GM21576 (cell line): ENCODE results near the gene REC114.
"Not testable (repeated sequence)": the region's sequence is repeated elsewhere in the genome, so short reads cannot be mapped to it uniquely, and the experiment has no call there.

Experiments used
- ATAC-seq: cut with Tn5 transposase; IDR thresholded peaks from one replicate; pipeline ENCODE4 v1.9.1; 2021; ENCODE audit warnings: mild to moderate bottlenecking, moderate library complexity; ENCODE audit not compliant: unreplicated experiment

Gene REC114

DNA sequence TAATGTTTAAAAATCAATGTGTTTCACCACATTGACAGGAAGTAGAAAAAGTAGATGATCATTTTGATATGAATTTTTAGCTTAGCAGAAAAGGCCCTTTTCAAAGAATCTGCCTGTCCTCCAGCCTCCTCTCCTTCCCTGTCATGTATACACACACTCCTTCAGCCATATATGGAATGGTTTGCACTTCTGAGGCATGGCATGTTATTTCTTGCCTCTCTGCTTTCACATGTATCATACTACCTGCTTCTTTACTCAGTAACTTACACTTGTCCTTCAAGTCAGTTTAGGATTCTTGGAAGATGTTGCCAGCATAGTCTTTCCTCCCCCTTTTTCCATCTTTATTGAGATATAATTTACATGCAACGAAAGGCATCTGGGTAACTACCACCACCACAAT lies 79.0 kb downstream of the REC114 start:
- no peak for ATAC-seq

DNA sequence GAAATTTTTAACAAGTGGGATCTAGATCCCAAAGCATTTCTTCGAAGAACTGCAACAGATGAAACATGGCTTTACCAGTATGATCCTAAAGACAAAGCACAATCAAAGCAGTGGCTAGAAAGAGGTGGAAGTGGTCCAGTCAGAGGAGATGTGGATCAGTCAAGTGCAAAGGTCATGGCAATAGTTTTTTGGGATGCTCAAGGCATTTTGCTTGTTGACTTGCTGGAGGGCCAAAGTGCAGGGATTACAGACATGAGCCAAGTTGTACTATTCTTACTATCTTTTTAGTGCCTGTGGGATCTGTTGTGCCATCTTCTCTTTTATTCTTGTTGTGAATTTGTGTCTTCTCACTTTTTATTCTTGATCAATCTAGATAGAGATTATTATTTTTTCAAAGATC lies 82.0 kb downstream of the REC114 start:
- no peak for ATAC-seq

DNA sequence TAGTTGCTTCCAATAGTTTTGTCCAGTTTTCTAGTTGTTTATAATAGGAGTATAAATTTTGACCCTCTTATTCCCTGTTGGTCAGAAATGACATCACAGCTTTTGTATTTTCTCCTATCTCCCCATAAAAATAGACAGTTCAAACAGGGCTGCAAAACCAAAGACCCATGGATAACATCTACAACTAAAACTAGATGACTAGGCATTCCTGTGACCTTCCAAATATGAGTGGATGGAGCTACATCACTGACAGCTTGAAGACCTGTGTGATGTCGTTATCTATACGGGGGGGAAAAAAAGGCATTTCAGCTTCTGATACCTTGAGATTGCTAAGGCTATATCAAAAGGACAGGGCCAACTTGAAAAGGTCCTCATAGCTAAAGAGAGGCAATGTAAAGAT lies 84.6 kb downstream of the REC114 start:
- ATAC-seq = no peak

DNA sequence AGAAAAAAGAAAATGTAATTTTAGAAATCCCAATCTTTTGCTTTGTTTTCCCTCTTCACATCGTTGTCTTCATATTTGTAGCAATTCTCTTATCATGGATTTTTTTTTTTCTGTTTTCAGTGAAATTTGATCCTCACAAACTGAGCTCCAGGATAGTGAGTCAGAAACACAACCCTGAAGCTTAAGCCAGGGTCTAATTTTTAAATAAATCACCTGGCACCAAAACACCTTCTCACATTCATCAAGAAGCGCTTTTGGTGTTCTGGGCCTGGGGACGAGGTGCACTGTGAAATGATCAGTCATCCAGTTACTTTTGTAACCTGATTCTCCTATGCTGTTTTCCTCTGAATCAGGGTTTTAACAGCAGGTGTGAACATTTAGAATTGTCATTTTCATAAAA lies 87.7 kb downstream of the REC114 start:
- ATAC-seq = no peak

DNA sequence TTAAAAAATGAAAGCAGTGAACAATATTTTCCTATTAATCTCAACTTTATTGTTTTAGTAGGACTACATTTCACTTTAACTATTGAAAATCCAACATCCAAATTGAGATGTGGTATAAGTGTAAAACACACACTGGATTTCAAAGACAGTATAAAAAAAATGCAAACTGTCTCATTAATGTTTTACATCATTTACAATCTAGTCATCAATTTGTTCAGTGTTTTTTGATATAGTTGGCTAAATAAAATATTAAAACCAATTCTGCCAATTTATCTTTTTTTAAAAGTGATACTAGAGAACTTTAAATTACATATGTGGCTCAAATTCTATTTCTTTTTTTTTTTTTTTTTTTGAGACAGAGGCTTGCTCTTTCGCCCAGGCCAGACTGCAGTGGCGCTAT lies 95.2 kb downstream of the REC114 start:
- ATAC-seq = no peak

DNA sequence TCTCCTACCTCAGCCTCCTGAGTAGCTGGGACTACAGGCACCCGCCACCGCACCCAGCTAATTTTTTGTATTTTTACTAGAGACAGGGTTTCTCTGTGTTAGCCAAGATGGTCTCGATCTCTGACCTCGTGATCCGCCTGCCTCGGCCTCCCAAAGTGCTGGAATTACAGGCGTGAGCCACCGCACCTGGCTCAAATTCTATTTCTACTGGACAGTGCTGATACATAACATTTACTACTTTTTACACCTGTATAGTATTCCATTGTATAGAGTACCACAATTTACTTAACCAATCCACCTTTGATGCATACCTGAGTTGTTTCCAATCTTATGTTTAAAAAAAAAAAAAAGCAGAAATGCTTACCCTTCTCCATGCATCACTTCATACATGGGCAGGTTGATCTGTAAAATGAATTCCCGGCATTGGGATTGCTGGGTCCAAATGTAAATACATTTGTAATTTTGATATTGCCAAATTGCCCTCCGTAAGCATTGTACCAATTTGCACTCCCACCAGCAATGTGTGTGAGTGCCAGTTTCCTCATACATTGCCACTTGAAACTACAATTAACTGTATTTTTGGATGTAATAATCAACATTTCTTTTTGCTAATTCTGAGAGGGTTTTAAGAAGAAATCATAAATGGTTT lies 95.7 kb downstream of the REC114 start:
- no peak for ATAC-seq

DNA sequence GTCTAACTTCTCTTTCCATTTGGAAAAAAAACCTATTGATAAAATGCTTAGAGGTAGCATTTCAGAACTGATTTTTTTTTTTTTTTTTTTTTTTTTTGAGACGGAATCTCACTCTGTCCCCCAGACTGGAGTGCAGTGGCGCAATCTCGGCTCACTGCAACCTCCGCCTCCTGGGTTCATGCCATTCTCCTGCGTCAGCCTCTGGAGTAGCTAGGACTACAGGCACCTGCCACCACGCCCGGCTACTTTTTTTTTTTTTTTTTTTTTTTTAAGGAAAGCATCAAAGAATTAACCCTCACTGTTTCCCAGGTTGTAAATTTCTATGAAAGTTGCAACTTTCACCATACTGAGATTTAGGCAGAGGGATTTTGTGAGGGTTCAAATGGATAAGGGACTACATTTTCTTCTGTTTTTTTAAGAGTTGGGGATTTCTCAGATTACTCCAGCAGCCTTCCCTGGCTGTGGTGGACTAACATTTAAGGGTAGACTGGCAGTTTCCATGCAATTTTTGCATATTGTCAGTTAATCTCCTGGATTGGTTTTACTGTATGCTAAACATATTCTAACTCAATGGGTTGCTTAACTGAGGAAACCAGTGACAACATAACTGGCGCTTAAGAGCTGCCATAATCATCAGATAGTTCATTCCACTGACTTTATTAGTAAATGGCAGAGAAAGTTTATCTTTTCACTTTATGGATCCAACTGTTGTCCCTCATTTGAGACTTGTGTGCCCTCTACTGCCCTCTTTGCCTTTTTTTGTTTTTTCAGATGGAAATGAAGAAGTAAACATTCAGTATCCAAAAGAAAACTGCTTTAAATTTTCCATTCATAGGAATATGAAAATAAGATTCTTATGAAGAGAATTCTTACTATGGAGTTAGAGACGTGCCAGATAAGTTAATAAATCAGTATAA lies 96.5 kb downstream of the REC114 start:
- ATAC-seq = no peak

DNA sequence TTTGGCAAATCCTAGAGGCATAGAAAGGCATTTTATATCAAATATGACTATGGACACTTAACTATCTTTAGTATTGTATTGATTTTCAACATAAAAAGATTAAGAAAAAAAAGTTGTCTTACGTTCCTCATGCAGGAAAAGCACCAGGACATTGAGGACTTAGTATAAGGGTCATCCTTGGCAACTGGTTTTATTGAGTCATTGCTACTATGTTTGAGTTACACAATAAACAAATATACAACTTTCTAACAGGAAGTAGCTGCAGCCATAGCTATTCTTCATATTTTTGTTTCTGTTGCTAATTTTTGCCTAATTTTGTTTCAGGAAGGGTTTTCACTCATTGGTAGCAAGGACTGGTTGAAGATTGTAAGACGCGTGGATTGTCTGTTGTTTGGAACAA lies 97.2 kb downstream of the REC114 start:
- no peak for ATAC-seq

DNA sequence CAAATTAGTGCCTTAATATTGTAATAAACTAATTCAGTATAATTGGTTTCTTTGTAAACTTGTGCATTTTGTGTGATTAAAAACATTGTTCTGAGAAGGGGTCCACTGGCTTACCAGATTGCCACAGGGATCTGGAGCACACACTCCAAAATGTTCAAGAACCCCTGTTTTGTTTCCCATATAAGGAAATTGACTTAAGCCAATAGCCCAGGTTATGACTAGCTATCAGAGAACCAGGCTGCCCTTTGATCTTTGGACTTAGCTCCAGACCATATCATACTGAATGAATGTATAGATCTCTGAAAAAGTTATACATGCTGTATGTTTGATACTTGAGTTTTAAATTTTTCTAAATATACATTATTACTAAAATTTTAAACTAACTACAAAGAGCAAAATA lies 98.5 kb downstream of the REC114 start:
- ATAC-seq = no peak

DNA sequence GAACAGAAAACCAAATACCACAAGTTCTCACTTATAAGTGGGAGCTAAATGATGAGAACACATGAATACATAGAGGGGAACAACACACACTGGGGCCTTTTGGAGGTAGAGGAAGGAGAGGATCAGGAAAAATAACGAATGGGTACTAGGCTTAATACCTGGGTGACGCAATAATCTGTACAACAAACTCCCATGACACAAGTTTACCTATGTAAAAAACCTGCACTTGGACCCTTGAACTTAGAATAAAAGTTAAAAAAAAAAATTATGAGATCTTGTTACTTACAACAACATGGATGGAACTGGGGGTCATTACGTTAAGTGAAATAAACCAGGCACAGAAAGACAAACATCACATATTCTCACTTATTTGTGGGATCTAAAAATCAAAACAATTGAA lies 106.0 kb downstream of the REC114 start:
- not testable (repeated sequence) for ATAC-seq

DNA sequence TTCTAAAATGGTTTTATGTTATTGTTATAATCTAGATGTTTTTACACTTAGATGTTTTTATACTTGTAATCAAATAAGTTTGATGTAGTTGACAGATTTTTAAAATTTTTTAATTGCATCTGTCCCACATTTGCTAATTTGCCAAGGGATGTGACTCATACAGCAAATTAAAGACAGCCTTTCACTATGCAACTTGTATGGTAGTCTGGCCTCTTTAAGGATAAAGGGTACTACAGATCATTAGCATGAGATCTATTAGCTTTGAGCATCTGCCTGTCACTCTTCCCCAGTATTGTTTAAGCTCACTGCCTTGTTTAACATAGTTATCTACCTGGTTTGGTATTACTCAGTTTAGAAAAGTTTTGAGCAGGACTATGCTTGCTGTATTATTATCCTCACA lies 107.2 kb downstream of the REC114 start:
- ATAC-seq = no peak

DNA sequence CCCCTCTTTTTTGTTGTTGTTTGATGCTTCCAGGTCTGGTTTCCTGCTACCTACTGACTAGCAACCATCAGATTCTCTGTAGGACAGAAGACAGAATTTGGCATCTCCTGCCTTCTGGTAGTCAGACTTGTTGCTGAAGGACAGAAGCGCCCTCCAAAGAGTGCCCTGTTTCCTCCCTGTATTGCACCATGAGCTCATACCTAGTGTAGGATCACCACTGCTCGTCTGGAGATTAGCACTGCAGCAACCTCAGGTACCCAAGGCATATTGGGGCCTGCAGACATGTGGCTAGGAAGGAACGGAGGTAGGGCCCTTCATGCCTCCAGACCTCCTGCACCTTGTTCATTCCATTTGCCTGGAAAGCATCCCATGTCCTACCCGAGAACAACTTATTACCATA lies 112.1 kb downstream of the REC114 start:
- no peak for ATAC-seq

DNA sequence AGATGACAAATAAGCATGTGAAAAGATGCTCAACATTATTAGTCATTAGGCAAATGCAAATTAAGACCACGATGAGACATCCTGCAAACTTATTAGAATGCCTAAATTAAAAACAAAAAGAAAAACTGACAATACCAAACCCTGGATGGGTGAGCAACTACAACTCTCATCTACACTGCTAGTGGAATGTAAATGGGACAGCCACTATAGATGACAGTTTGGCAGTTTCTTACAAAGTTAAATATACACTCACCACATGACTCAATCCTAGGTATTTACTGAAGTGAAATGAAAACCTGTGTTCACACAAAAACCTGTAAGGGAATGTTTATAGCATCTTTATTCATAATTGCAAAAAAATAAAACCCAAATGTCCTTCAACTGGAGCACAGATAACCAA lies 115.6 kb downstream of the REC114 start:
- no peak for ATAC-seq

DNA sequence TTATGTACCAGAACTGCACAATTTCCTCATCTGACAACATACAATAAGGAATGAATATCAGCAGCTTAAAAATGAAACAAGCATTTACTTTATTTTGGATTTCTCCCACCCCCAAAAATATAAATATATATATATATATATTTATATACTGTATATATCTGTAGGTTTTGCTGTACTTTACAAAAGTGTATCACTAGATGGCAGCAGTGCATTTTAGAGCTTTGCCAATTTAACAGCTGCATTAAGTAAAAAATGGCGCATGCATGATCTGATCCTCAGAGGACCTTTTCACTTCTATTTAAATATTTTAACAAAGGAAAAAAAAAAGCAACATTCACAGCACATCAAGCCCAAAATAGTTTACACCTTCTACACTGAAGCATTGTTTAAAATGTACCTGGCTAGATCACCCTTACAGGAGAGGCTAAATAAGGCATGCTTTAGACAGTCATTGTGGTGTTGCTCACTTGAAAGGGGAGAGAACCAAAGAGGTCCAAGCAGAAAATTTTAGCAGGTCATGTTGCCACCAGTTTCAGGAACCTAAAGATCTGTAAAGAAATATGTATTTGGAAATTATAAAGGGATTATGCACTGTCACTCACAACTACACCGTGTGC lies 117.6 kb downstream of the REC114 start:
- ATAC-seq = no peak

DNA sequence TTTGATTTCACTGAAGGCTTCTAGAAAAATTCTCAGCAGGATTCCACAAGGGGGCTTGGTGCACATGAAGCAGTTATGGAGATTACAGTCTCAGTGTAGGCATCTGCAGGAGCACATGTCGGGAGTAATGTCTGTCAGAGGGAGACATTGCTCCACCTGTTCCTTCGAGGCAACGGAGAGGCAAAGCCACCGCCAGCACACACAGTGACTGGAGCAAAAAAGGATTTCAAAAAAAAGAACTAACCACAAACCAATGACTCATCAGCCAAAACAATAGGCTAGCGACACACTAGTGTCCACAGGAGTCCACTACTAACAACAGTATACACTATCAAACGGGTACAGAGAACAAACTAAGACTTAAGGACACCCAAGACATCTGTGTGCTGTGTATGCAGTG lies 121.3 kb downstream of the REC114 start:
- ATAC-seq = no peak

DNA sequence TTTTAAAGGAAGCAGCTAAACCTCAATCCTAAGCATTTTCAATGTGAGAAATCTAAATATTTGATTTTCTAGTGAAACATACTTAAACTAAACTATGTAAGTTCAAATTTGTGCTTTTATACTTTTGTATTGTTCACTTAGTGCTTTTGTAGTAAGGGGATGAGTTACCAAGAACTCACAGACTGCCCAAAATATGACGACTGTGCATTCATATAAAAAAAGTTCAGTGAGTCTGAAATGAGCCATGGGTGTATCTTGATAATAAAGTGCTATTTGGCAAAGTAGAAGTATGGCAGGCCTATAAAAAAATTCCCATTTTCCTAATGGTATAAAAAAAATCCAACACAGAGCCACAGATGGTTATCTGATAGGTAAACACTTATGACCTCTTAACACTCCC lies 124.1 kb downstream of the REC114 start:
- ATAC-seq = no peak

DNA sequence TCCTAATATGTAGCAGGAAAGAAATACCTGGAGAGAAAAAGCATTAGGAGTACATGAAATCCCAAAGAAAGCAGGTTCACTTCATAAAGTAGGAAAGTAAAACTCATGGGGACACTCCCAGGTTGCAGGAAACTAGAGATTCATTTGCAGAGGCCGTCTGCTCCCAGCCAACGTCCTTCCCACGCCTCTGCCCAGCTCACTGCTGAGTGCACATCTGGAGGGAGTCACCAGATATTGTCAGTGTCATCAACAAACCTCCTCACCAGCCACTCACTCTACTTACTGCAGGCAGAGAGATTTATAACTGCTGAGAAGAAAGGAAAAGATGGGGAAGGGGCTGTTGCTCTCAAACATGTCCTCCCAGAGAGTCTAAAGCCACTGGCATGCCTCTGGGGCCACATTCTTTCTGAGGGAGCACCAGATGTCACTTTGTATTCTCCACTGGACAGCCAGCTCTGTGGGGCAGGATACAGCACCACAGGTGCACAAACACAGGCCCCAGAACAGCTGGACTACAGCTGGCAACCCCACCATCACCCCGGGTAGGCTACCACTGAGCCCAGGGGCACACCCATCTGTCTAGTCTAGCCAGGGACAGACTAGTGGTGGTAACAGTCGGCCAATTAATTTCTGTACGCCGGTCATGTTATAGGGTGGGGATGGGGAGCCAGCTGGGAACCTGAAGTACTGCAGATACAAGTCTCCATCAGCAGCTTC lies 125.8 kb downstream of the REC114 start:
- no peak for ATAC-seq

DNA sequence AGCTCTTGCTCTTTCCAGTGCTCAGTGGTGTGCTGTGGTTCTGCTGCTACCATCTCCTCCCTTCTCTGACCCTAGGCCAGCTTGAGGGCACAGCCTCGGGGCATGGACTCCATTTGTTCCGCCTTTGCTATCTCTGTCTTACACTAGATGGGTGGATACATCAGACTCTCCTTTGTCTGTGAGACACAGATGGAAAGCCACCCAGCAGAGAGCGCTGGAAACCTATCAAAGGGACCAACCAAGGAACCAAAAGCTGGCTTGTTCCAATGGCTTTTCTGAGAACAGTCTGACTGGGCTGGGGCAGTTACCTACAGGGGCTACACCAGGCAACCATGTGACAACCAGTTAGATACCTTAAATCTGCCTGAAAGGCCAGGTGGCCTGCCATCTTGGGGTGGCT lies 126.4 kb downstream of the REC114 start:
- ATAC-seq = no peak

DNA sequence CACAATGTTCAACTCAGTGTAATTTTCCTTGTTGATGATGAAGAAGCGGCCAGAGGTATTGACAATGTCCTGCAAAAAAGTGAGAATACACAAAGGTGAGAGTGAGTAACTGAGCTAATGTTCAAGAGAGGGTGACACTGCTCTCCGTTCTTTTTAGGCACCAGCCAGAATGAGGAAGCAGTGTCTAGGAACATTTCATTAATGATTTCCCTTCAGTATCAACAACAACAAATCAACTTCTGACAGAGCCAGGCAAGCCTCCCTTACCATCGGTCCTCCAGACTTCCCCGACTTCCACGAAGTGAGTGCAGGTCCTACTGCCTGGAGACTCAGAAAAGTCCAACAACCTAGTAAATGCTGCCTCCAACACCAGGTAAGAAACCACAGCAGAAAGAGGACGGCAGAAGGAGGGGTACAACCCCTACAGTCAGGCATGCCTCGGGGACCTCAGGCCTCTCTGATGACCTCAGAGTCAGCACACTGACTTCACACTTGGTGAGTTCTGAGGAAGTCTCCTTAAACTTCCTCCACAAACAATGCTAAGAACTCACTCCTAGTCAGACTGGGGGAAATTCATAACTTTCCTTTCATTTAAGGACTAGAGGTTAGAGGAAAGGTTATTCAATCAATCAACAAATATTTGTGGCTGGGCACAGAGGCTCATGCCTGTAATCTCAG lies 127.5 kb downstream of the REC114 start:
- no peak for ATAC-seq

DNA sequence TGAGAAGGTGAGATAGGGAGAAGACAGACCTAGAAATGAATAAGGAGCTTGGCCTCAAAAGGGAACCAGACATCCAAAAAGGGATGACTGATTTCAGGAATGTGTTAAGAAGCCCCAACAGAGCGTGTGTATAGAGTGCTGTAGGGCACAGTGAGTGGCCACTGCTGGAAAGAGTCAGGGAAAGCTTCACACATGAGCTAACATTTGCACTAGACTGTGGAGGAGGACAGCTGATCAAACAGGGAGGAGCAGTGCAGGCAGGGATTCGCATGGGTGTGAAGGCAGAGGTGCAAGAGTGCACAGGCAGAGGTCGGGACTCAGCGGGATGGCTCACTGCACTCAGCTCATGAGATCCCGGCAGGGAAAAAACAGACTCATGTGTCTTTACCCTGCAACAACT lies 128.4 kb downstream of the REC114 start:
- no peak for ATAC-seq

DNA sequence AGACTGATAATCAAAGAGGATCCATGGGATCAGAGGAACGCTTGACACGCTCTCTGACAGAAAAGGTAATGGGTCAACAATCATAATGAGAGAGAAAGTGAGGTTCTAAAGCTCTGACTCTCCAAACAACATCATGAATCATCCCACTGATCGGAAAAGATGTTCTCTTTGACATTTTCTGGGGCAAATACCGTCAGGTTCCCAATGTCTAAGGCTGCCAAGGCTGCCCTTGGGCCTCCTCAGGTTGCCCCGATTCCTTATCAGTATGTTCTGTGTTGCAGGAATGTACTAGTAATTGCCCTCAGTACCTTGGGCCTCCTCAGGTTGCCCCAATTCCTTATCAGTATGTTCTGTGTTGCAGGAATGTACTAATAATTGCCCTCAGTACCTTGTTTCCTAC lies 129.3 kb downstream of the REC114 start:
- no peak for ATAC-seq
